OCI-LY7 (cell line): ENCODE results near the gene SPATA33.

Experiments
- CTCF ChIP-seq: fragments of 200-600 bp; sonication (generic); conservative IDR thresholded peaks from 2 replicates; pipeline ENCODE4 v1.5.1; 2014; ENCODE audit warnings: mild to moderate bottlenecking, antibody characterized with exemption, low read length, moderate library complexity, mixed read lengths
- EZH2phosphoT487 ChIP-seq: fragments of 200-600 bp; sonication (generic); IDR thresholded peaks from 2 replicates; pipeline ENCODE4 v1.6.1; 2018; ENCODE audit warnings: low read depth, borderline replicate concordance, mild to moderate bottlenecking, mixed run types, antibody characterized with exemption, low read length, moderate library complexity, mixed read lengths

- TF ChIP-seq CTCF (no peak), EZH2phosphoT487 (no peak)
Measured at GRCh38 chr16:89658221-89658879, 714 bp downstream of the SPATA33 start.
